IMR-90 (cell line): ENCODE measurements around the gene IMPG2. TPM values are rescaled to one million over a fixed set of nuclear protein-coding genes. Genes with fewer than 3 reads are reported as not detected.

Experiments used
- ATAC-seq: fragments of 200-7000 bp; cut with Tn5 transposase; 2 replicates; pipeline ENCODE4 v1.9.1; 2020; ENCODE audit warnings: low read depth, mild to moderate bottlenecking, moderate library complexity
- BruUV-seq: library from RNA; stranded (reverse); fragments of 400-500 nt; replicated peaks from 2 replicates; lab custom pipeline; 2021; lab: Mats Ljungman, UMichigan
- CTCF ChIA-PET: fragments of 300-600 bp; formaldehyde crosslinking; extraction: SDS; loops from one replicate; lab custom pipeline; 2021; ENCODE audit warnings: antibody characterized with exemption; lab: Yijun Ruan, JAX
- POLR2A ChIA-PET: fragments of 300-600 bp; sonication (Branson Sonifier 250); formaldehyde crosslinking; loops from one replicate; lab custom pipeline; 2022; ENCODE audit warnings: antibody characterized with exemption; ENCODE audit not compliant: unreplicated experiment; lab: Charles Lee
- DNase-seq: peaks from one replicate; pipeline ENCODE4 v3.0.0; 2013
- H2AFZ ChIP-seq: replicated peaks from 2 replicates; pipeline ENCODE3; 2013; ENCODE audit warnings: low read length, mild to moderate bottlenecking; ENCODE audit not compliant: poor library complexity
- H2AK5ac ChIP-seq: 2 replicates; pipeline ENCODE4 v1.6.1; 2013; ENCODE audit warnings: low read depth, low read length, inconsistent platforms
- H2AK9ac ChIP-seq: replicated peaks from 2 replicates; pipeline ENCODE3; 2013; ENCODE audit warnings: mild to moderate bottlenecking, low read depth, low read length, moderate library complexity; ENCODE audit not compliant: poor library complexity
- H2BK120ac ChIP-seq: 2 replicates; pipeline ENCODE4 v1.6.1; 2013; ENCODE audit warnings: low read depth, low read length, inconsistent platforms
- H2BK15ac ChIP-seq: 3 replicates; pipeline ENCODE4 v1.6.1; 2013; ENCODE audit warnings: low read depth, low read length, inconsistent platforms
- H2BK20ac ChIP-seq: 2 replicates; pipeline ENCODE4 v1.6.1; 2013; ENCODE audit warnings: low read depth, mild to moderate bottlenecking, inconsistent platforms, low read length, moderate library complexity
- H2BK5ac ChIP-seq: 2 replicates; pipeline ENCODE4 v1.6.1; 2013; ENCODE audit warnings: mild to moderate bottlenecking, low read depth, low read length, inconsistent platforms; ENCODE audit not compliant: poor library complexity, severe bottlenecking
- H3K14ac ChIP-seq: replicated peaks from 2 replicates; pipeline ENCODE4 v1.6.1; 2013; ENCODE audit warnings: low read depth, low read length, inconsistent platforms
- H3K18ac ChIP-seq: 2 replicates; pipeline ENCODE4 v1.6.1; 2013; ENCODE audit warnings: low read depth, low read length, control low read depth
- H3K23ac ChIP-seq: 2 replicates; pipeline ENCODE4 v1.6.1; 2013; ENCODE audit warnings: low read depth, low read length, inconsistent platforms
- H3K27ac ChIP-seq: 2 replicates; pipeline ENCODE4 v1.5.1; 2013; ENCODE audit warnings: mild to moderate bottlenecking, control low read depth, low read length; ENCODE audit not compliant: insufficient read depth
- H3K27me3 ChIP-seq: 2 replicates; pipeline ENCODE4 v1.6.1; 2013; ENCODE audit warnings: low read length; ENCODE audit not compliant: control insufficient read depth, insufficient read depth
- H3K36me3 ChIP-seq: 2 replicates; pipeline ENCODE4 v1.6.1; 2013; ENCODE audit warnings: low read length, mixed read lengths; ENCODE audit not compliant: control insufficient read depth, insufficient read depth
- H3K4ac ChIP-seq: 2 replicates; pipeline ENCODE4 v1.6.1; 2013; ENCODE audit warnings: low read depth, low read length, inconsistent platforms
- H3K4me1 ChIP-seq: 2 replicates; pipeline ENCODE4 v1.6.1; 2013; ENCODE audit warnings: low read length, mixed read lengths; ENCODE audit not compliant: control insufficient read depth, insufficient read depth
- H3K4me2 ChIP-seq: 2 replicates; pipeline ENCODE4 v1.6.1; 2013; ENCODE audit warnings: low read depth, mild to moderate bottlenecking, control low read depth, low read length, moderate library complexity
- H3K4me3 ChIP-seq: 2 replicates; pipeline ENCODE4 v1.5.1; 2013; ENCODE audit warnings: low read depth, mild to moderate bottlenecking, control low read depth, low read length, moderate library complexity; ENCODE audit not compliant: insufficient read depth
- H3K56ac ChIP-seq: 2 replicates; pipeline ENCODE4 v1.6.1; 2013; ENCODE audit warnings: low read length, inconsistent platforms; ENCODE audit not compliant: insufficient read depth; ENCODE audit errors: extremely low read depth
- H3K79me1 ChIP-seq, 2 experiments: 2 replicates each; pipeline ENCODE4 v1.6.1; 2013; ENCODE audit warnings: low read length in 2 of 2, inconsistent platforms in 1 of 2, low read depth in 1 of 2
- H3K9ac ChIP-seq: 2 replicates; pipeline ENCODE4 v1.6.1; 2013; ENCODE audit warnings: low read depth, low read length, control low read depth
- H3K9me1 ChIP-seq: 2 replicates; pipeline ENCODE4 v1.6.1; 2013; ENCODE audit warnings: low read length, inconsistent platforms; ENCODE audit not compliant: insufficient read depth
- H3K9me3 ChIP-seq: 2 replicates; pipeline ENCODE4 v1.6.1; 2013; ENCODE audit warnings: low read length; ENCODE audit not compliant: control insufficient read depth, insufficient read depth
- H4K20me1 ChIP-seq: 2 replicates; pipeline ENCODE4 v1.6.1; 2013; ENCODE audit warnings: low read length, inconsistent platforms; ENCODE audit not compliant: insufficient read depth
- H4K5ac ChIP-seq: 2 replicates; pipeline ENCODE4 v1.6.1; 2013; ENCODE audit warnings: mild to moderate bottlenecking, low read depth, low read length, control low read depth
- H4K8ac ChIP-seq, 2 experiments: 2 replicates each; pipeline ENCODE4 v1.6.1; 2013; ENCODE audit warnings: low read depth in 2 of 2, low read length in 2 of 2, control low read depth in 1 of 2, inconsistent platforms in 1 of 2
- H4K91ac ChIP-seq: 2 replicates; pipeline ENCODE4 v1.6.1; 2013; ENCODE audit warnings: low read depth, low read length, inconsistent platforms; ENCODE audit not compliant: insufficient read depth
- BHLHE40 ChIP-seq: fragments of 150-350 bp; IDR thresholded peaks from 2 replicates; pipeline ENCODE4 v1.6.1; 2016; ENCODE audit warnings: mild to moderate bottlenecking, low read depth, low read length
- CEBPB ChIP-seq: IDR thresholded peaks from 2 replicates; pipeline ENCODE4 v1.6.1; 2012; ENCODE audit warnings: low read depth, low read length, improper control_type of control experiment
- FOS ChIP-seq: fragments of 150-350 bp; IDR thresholded peaks from 2 replicates; pipeline ENCODE4 v1.6.1; 2016; ENCODE audit warnings: low read depth, low read length
- MAFK ChIP-seq: IDR thresholded peaks from 2 replicates; pipeline ENCODE4 v1.6.1; 2012; ENCODE audit warnings: low read depth, low read length, improper control_type of control experiment
- MAZ ChIP-seq: IDR thresholded peaks from 2 replicates; pipeline ENCODE4 v1.6.1; 2012; ENCODE audit warnings: low read depth, mild to moderate bottlenecking, low read length, improper control_type of control experiment, moderate library complexity, borderline replicate concordance
- MXI1 ChIP-seq: IDR thresholded peaks from 2 replicates; pipeline ENCODE4 v1.6.1; 2012; ENCODE audit warnings: low read depth, mild to moderate bottlenecking, low read length, moderate library complexity, borderline replicate concordance
- NFE2L2 ChIP-seq: fragments of 150-350 bp; IDR thresholded peaks from 2 replicates; pipeline ENCODE4 v1.6.1; 2016; ENCODE audit warnings: low read depth, mild to moderate bottlenecking, low read length
- RAD21 ChIP-seq: IDR thresholded peaks from 2 replicates; pipeline ENCODE4 v1.6.1; 2012; ENCODE audit warnings: low read length, improper control_type of control experiment
- RFX5 ChIP-seq: IDR thresholded peaks from 2 replicates; pipeline ENCODE4 v1.8.0; 2012; ENCODE audit warnings: low read depth, mild to moderate bottlenecking, low read length, moderate library complexity
- SMC3 ChIP-seq: fragments of 150-350 bp; IDR thresholded peaks from 2 replicates; pipeline ENCODE4 v1.6.1; 2016; ENCODE audit warnings: low read depth, mild to moderate bottlenecking, antibody characterized with exemption, low read length, moderate library complexity
- dilution Hi-C: fragments of 300-500 bp; cut with HindIII; formaldehyde crosslinking; loops from one replicate; pipeline ENCODE4 v1.14.3; 2018; ENCODE audit warnings: low sequenced_read_pairs; ENCODE audit not compliant: unreplicated experiment
- in situ Hi-C: fragments of 300-500 bp; cut with MboI; formaldehyde crosslinking; loops from 3 replicates; pipeline ENCODE4 v1.14.3; 2019; ENCODE audit warnings: low sequenced_read_pairs, inconsistent platforms, mixed read lengths
- intact Hi-C: fragments of 100-400 bp; cut with micrococcal nuclease; formaldehyde crosslinking; loops from 2 replicates; pipeline ENCODE4 v1.10.0; 2022
- polyA plus RNA-seq, 3 experiments: library from polyadenylated mRNA; depleted of rRNA; stranded (reverse); fragments of >200 nt; gene quantifications; 2 replicates each; pipeline ENCODE4 v1.2.3, GENCODE V29; 2012; ENCODE audit warnings: low replicate concordance in 1 of 3
- total RNA-seq: library from RNA; depleted of rRNA; stranded (reverse); fragments of >200 nt; gene quantifications from 2 replicates; pipeline ENCODE4 v1.2.3, GENCODE V29; 2012
- TF ChIP-seq, protein P1 (sequence below): fragments of 150-350 bp; IDR thresholded peaks from 2 replicates; pipeline ENCODE4 v1.6.1; 2017; ENCODE audit warnings: mild to moderate bottlenecking, antibody characterized with exemption, low read length, low read depth
- TF ChIP-seq, protein P2 (sequence below): conservative IDR thresholded peaks from 2 replicates; pipeline ENCODE4 v1.5.1; 2012; ENCODE audit warnings: mild to moderate bottlenecking, low read depth, low read length, improper control_type of control experiment
- TF ChIP-seq, protein P3 (sequence below): fragments of 150-350 bp; IDR thresholded peaks from 2 replicates; pipeline ENCODE4 v1.6.1; 2016; ENCODE audit warnings: low read depth, mild to moderate bottlenecking, low read length, moderate library complexity, borderline replicate concordance

Gene IMPG2
- total and polyA plus RNA-seq, 2 of the 4 experiments (the other 2 are of a cell fraction), result 0.10 to 0.18 TPM

DNA sequence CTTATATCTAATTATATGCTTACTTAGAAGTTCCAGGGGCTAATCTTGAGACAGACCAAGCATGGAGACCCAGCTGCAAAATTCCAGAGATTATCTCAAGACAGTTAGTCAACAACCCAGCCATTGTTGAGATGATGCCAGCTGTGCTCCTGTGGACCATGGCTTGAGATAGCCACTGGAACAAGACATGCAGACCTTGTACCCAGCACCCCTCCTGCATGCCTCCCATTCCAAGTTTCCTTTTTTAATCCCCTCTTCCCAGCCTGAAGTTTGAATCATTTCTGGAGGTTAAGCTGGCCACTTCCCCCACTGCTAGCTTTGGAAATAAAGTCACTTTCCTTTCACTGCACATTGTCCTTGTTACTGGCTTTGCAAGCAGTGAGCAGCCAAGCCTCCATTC, 53.8 kb downstream of the IMPG2 start:
- Histone ChIP-seq H3K4me2 (no peak overlapping the region), H3K18ac (no peak overlapping the region), H2BK15ac (no peak overlapping the region), H3K9me3 (no peaks in the 10 kb centered on the region), H2BK120ac (no peak overlapping the region), H3K4me3 (no peak overlapping the region), H3K56ac (no peak overlapping the region), H3K27ac (no peak overlapping the region), H3K36me3 (no peaks in the 10 kb centered on the region), H3K9ac (no peak overlapping the region), H3K23ac (no peak overlapping the region; the same call in 1 of the 2 replicates), H2BK5ac (no peak overlapping the region), H3K14ac (no peak overlapping the region), H2AK9ac (no peak overlapping the region), H2BK20ac (no peak overlapping the region), H4K5ac (no peak overlapping the region), H3K9me1 (0 out of 2 replicates have a peak, but pooled peaks cover 3% of the 10 kb centered on the region), H3K4me1 (peaks cover 2% of the 10 kb centered on the region; the same call in 1 of the 2 replicates), H3K4ac (no peak overlapping the region), H2AFZ (no peak overlapping the region), H4K91ac (no peak overlapping the region), H4K8ac (no peak overlapping the region), H2AK5ac (no peak overlapping the region), H3K79me1 (no peaks in the 10 kb centered on the region), H4K20me1 (no peaks in the 10 kb centered on the region), H3K27me3 (no peaks in the 10 kb centered on the region)
- intact Hi-C loops, result no loop called here
- BruUV-seq, result no TSS peak
- no peak for ATAC-seq
- in situ Hi-C loops, result no loop called here
- TF ChIP-seq BHLHE40 (no peak), FOS (no peak), NFE2L2 (no peak), CEBPB (no peak), MAFK (no peak), SMC3 (no peak), RAD21 (no peak), RFX5 (no peak), MXI1 (no peak), MAZ (no peak)
- TF ChIP-seq, protein P1, sequence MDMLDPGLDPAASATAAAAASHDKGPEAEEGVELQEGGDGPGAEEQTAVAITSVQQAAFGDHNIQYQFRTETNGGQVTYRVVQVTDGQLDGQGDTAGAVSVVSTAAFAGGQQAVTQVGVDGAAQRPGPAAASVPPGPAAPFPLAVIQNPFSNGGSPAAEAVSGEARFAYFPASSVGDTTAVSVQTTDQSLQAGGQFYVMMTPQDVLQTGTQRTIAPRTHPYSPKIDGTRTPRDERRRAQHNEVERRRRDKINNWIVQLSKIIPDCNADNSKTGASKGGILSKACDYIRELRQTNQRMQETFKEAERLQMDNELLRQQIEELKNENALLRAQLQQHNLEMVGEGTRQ, result no peak
- TF ChIP-seq, protein P2, sequence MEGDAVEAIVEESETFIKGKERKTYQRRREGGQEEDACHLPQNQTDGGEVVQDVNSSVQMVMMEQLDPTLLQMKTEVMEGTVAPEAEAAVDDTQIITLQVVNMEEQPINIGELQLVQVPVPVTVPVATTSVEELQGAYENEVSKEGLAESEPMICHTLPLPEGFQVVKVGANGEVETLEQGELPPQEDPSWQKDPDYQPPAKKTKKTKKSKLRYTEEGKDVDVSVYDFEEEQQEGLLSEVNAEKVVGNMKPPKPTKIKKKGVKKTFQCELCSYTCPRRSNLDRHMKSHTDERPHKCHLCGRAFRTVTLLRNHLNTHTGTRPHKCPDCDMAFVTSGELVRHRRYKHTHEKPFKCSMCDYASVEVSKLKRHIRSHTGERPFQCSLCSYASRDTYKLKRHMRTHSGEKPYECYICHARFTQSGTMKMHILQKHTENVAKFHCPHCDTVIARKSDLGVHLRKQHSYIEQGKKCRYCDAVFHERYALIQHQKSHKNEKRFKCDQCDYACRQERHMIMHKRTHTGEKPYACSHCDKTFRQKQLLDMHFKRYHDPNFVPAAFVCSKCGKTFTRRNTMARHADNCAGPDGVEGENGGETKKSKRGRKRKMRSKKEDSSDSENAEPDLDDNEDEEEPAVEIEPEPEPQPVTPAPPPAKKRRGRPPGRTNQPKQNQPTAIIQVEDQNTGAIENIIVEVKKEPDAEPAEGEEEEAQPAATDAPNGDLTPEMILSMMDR, result no peak
- TF ChIP-seq, protein P3, sequence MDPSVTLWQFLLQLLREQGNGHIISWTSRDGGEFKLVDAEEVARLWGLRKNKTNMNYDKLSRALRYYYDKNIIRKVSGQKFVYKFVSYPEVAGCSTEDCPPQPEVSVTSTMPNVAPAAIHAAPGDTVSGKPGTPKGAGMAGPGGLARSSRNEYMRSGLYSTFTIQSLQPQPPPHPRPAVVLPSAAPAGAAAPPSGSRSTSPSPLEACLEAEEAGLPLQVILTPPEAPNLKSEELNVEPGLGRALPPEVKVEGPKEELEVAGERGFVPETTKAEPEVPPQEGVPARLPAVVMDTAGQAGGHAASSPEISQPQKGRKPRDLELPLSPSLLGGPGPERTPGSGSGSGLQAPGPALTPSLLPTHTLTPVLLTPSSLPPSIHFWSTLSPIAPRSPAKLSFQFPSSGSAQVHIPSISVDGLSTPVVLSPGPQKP, result no peak
- DNase-seq, result no peak
- CTCF ChIA-PET, result no interaction called here
- dilution Hi-C loops, result no loop called here
- POLR2A ChIA-PET, result no interaction called here
